ENCODE measurements around the gene DHRS4.

The DHRS4 gene

DNA sequence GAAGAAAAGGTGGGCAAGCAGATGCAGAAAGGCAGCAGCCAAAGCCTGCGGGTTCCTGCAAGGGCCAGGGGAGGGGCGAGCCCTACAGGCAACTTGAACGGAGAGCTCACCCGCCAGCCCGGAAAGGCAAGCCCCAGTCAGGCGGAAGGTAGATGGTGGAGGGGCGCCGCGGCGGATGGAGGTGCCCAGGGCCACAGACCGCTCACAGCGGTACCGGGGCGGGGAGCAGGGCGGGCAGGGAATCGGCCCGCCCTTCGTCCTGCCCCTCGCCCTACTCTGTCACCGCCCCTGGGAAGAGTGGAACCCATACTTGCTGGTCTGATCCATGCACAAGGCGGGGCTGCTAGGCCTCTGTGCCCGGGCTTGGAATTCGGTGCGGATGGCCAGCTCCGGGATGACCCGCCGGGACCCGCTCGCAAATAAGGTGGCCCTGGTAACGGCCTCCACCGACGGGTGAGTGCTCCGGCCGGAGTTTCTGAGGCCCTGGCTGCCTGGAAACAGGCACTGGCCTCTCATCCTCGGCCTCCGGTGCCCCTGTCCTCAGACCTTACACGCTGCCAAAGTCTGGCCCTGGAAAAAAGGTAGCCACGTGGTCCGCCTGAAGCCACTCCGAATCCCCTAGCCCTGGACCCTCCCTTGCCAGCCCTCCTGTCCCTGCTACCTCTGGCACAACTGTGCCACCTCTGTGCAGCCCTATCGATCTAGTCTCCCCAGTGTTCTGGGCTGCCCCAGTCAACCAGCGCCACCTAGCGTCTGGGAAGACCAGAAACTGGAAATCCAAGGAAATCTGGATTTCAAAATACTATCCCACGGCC lies at the start of gene DHRS4:
Gene DHRS4, plus strand, starts transcription at position 307 of the 815 bp plus-strand sequence. Its CDS starts 19 bp downstream, at position 326.
- peak; percentile 78 for DNase-seq

DNA sequence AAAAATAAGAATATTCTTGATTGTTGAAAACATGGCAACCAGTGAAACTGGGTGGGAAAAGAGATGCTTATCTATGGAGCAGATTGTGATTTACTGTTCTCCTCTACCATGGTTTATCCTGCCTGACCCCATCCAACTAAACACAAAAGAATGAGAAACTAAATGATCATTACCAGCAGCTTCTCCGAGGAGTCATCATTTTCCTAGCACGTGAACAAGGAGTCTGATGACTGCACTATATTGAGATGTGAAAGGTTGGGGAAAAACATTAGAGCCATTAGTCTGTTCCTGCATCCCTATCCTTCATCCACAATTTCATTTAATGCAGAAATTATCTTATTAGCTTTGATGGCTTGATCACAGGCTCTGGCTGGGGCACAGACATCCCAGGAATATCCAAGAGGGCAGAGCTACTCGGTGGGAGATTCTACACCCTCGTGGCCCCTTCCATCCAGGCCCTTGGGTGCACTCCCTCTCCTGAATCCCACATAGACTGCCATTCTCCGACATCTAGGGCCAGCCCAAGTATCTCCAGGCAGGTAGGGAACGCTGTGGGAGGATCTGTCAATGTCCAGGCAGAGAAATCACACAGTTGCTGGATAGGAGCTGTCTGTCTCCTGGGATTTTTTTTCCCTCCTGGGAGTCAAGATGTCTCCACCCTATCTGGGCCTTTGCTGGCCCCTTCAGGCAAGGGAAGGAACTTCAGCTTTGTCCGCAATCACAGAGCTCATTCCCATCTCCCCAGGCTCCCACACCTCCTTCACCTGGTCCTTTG lies 43.3 kb upstream of the DHRS4 start:
- DNase-seq = no peak

DNA sequence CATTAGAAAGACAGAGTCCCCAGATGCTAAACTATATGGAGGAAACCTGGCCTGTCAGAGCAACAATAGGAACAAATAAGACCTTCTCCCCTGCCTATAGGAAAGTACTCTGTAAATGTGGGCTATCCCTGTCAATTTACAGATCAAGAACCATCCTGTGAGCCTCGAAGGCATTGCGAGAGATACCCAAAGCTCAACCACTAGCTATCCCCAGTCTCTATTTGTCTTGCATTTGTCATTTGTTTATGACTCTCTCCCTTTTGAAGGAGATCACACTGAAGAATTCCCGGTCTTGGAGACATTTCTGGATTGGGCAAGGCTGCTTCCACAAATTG lies 42.7 kb upstream of the DHRS4 start:
- DNase-seq = no peak

DNA sequence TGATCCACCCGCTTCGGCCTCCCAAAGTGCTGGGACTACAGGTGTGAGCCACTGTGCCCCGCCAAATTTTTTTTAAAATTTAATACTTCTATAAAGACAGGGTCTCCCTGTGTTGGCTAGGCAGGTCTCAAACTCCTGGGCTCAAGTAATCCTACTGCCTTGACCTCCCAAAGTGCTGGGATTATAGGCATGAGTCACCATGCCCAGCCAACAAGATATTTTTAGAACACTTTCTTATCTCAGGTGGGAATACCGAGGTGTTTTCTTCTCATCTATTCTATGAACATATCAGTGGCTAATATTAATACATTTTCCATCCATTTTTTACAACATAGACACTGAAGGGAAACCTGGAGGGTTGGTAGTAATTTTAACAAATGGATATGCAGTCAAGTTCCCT lies 38.0 kb upstream of the DHRS4 start:
- DNase-seq = no peak

DNA sequence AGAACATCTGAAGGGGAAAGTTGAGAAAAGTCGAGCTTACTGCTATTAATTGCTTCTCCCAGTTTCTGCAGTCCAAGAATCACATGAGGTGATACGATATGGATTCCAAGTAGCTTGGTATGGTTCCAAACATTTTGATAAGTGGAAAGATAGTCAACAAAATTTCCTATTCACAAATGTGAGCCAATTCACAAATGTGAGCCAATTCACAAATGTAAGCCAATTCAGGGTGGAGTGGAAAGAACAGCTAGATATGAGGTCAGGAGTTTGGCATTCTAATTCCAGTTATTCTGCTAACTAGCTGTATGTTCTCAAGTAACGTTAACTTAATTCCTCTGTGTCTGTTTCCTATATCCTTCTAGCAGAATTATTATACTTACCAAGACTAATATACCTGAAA lies 37.6 kb upstream of the DHRS4 start:
- no peak for DNase-seq

DNA sequence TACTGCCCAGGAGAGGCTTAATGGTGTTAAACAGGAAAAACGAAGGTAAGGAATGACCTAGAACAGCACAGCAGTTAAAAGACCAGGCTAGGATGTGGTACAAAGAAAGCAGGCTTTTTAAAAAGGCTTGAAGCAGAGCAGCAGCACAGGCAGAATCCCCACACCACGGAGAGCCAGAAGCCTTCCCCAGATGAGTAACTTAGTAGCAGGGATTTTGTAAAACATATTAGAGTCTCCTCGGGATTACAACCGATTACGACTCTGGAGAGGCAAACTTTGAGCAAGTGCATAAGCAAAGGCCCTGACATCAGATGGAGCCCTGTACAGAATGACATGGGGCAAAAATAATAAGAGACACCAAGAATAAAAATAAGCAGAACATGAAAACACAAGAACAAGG lies 37.1 kb upstream of the DHRS4 start:
- no peak for DNase-seq

DNA sequence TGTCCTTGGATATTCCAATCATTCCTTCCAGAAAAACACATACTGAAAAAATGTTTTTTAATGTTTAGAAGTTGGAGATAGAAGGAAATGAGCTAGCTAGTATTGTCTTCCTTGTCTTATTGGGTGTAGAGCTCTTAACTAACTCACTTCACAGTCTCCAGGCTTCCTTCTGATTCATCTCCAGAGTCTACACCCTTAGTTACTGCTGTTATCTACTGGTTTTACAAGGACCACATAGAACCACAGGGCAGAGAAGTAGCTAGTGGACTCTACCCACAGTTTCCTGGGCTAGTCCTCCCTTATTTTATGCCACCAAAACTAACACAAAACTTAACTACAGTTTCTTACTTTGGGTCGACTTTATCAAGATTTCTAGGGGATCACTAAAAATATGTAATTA lies 31.0 kb upstream of the DHRS4 start:
- DNase-seq = no peak

DNA sequence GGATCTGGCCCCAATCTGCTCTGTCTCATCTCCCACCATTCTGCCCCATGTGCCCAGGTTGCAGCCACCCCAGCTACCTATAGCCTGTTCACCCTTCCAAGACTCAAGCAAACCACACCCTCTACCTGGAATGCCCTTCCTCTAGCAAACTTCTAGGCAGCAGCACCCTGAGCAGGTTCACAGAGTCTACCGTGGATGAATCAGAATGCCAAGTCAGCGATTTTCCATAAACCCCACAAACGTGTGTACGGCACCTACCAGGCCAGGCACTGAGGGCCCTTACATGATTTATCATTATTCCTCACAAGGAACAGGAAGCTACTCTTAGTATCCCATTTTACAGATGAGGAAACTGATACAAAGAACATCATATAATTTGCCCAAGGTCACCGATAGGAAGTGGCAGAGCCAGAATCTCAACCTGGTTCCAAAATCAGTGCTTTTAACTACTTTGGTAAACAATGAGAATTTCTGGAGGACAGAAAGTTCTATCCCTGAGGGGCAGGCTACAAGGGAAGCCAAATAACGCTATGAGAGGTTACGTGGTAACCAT lies 28.0 kb upstream of the DHRS4 start:
- no peak for DNase-seq

DNA sequence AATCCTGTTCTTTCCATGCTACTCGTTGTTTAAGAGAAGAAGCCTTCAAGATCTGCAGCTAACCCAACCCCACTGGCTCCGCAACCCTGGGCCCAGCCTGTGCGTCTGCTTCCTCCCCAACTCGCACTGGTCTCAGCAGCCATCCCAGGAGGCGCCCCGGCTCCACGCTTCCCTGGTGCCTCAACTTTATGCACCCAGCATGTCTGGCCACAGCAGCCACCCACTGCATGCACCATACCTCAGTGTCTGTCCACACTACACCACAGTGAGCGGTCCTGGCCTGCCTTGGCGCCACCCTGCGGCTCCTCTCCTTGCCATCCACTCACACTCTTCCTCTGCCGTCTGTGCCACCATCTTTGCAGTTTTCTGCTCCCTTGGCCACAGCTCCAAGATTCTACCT lies 27.0 kb upstream of the DHRS4 start:
- no peak for DNase-seq

DNA sequence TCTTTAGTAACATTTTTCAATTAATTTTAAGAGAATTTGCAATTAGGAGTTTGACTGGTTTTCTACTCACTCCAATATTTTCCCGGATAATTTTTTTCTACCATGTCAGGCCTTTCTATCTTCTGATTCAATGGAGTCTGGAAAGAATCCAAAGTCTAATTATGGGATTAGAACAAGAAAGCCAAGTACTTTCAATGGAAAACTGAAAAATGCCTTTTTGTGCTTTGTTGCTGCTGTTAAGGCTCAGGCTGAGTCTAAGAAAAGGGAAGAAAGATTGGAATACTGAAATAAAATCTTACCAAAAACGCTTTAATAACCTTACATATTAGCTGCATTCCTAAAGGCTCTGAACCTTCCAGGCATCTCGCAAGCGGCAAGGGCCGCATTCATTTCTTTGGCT lies 24.4 kb upstream of the DHRS4 start:
- DNase-seq = no peak

DNA sequence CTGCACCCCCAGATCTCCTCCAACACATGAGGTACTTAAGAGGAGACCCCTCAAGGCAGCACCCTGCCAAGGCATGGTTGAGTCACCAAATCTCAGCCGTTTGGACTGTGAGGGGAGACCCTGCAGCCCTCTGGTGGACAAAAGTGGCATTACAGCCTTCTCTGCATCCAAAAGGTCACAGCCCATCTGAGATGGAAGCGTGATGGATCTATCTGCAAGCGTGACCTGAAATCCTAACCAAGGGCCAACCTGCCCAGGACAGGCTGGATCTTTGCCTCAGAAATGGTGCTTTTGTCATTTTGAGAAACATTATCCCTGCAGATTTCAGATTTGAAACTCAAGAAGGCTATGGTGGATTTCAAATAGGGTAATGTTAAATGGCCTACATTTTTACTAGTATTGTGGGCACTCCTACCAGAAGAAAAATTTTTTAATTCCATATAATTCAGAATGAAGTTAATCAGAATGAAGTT lies 23.7 kb upstream of the DHRS4 start:
- peak; percentile 81 for DNase-seq

DNA sequence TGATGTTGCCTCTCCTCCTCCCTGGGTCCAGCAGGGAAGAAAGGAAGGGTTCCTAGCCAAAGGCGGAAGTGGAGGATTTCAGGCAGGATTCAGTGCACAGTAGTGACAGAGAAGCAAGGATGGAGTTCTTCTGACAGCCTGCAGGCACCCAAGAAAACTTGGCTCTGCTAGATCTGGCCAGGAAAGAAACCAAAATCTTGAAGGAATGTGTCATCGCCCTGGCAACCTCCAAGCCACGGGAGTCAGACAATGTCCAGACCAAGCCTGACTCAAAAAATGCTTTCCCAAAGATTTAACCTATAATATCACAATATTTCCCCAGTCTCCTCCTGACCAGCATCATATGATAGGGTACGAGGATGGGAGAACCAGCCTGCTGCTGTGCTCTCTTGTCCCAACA lies 22.8 kb upstream of the DHRS4 start:
- DNase-seq = no peak

DNA sequence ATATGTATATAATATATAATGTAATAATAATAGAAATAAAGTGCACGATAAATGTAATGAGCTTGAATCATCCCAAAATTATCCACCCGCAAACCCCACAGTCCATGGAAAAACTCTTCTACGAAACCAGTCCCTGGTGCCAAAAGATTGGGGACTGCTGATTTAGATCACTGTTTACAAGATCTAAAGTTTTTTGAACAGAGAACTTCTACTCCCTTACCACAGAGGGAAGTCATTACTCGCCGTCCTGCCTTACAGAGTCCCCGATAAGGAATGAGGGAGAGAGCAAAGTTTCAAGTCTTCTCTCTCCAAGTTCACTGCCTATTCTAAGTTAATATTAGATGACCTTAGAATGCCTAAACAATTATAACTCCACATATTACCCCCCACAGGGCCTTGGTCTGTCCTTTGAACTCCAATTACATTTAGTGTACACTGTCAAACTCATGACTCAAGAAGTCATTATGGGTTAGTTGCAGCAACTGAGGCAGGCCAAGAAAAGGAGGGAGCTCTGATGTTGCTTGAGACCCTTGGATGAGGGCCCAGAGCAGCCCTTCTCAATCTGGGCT lies 21.8 kb upstream of the DHRS4 start:
- DNase-seq = no peak

DNA sequence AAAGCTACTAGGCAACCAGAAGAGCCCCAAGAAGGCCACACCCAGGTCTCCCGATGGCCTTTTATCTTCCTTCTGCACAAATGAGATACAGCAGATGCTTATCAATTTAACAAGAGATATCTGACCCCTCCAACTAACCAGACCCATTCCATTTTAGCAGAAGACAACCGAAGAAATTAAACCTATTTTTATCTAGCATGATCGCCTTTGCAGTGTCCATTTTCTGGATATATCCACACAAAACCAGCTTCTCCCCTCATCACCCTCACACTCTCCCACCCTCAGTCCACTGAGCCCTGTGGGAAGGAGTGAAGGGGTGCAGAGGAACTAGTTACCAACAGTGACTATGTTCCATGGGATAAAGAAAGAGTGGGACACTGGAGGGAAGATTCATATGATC lies 20.9 kb upstream of the DHRS4 start:
- DNase-seq = no peak

DNA sequence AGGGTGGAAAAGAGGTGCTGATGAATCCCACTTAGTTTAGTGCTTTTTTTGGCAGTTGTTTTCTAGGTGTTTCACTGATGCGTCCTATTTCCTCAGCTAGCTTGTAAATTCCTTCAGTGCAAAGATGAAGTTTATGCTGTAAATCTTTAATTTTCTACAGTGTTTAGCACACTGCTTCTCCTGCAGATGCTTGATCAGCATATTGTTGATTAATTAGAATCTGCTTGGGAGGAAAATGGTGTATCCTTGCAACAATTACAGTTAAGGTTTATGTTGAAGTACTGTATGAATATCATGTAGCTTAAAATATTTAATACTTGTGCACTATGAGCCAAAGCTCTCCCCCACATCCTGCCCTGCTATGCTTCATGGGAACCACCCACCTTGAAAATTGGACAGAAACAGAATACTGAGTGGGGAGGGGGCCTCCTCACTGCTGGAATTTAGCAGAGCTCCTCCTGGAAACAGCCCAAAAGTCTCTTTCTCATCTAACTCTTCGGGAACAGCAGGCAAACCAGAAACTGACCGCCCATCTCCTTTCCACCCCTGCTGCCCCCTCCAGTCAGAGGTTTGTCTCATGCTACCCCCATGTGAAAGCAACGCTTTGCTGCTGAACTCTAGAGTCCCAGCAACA lies 20.3 kb upstream of the DHRS4 start:
- no peak for DNase-seq

DNA sequence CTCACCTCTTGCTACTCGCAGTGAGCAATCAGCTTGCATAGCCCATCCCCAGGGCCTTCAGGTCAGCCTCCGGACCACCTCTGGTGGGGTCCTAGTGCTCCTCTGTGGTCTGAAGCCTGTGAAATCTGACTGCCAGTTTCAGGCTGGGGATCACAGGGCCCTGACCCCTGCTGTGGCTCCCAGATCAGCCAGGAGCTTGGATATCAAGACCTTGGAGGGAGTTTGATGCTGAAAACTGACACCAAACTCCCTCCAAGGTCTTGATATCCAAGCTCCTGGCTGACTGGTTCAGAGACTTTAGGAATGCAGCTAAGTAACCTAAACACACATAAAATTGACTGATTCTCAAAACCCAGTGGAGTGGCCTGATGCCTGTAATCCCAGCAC lies 19.8 kb upstream of the DHRS4 start:
- no peak for DNase-seq

DNA sequence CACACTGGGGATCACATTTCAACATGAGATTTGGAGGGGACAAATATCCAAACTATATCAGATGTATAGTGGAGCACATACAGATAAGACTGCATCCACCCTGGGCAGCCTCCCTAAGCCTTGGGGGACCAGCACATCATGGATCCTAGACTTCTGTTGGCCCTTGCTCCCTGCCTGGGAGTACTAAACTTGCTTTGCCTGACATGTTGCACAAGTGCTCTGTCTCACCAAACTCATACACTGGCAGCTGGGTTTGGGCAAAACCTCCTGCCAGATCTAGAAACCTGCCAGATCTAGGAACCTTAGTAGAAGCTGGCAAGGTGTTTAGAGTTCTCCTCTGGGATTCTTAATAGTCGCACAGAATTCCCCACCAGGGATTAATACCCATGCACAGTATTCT lies 18.4 kb upstream of the DHRS4 start:
- DNase-seq = no peak

DNA sequence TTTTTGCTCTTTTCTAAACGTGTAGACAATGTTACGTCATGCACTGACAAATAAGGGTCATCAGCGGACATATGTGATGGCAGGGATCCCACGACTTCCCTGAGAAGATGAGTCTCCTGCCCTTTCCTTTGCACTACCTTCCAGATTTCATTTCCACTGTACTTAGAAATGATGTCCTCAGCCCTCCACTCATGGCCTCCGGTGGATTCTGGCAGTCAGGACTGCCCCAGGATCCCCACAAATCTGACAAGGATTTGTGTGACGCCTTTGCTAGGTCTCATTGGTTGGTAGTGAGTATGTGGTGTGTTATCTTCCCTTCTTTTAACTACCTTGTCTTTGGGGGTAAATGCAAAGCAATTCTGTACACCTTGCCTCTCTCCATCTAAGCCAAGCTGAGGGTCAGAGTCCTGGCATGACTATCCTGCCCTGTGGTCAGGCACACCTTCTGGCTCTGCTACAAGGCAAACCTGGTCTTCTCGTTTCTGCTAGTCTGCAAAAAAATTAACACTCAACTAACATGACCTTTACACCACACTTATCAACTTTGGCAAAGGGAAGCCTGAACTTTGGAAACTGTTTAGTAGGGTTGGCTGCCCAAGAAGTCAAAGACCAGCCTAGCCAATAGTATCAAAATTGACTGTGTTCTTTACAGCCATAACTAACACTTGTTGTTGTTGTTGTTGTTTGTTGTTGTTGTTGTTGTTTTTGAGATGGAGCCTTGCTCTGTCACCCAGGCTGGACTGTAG lies 17.3 kb upstream of the DHRS4 start:
- no peak for DNase-seq

DNA sequence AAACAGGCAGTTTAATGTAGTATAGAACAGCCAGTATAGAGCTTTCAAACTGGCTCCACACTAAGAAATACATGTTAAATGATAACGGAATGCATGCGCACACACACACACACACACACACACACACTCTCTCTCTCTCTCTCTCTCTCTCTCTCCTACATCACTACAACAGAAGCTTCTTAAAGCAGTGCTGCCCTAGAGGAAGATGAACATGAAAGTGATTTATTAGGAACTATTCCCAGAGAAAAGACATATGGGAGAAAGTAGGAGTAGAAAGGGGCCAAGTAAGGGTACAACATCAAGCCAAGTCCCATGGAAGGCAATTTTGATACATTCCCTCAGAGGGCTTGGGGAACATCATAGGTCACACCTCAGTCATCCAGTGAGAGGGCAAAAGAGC lies 16.4 kb upstream of the DHRS4 start:
- DNase-seq = no peak

DNA sequence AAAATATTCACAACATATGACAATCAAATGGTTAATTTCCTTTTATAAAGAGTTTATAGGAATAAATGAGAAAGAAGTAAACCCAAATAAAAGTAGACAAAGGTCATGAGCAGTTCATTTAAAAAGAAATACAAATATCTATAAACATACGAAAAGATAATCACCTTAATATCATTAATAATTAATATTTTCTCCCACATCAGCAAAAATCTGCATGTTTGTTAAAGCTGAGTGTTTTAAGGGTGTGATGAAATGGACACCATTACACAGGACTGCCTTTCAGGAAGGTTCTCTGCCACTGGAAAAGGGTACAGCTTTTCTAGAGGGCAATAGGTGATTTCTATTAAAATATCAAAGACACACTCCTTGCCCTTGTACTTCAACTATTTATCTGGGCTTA lies 14.7 kb upstream of the DHRS4 start:
- no peak for DNase-seq

DNA sequence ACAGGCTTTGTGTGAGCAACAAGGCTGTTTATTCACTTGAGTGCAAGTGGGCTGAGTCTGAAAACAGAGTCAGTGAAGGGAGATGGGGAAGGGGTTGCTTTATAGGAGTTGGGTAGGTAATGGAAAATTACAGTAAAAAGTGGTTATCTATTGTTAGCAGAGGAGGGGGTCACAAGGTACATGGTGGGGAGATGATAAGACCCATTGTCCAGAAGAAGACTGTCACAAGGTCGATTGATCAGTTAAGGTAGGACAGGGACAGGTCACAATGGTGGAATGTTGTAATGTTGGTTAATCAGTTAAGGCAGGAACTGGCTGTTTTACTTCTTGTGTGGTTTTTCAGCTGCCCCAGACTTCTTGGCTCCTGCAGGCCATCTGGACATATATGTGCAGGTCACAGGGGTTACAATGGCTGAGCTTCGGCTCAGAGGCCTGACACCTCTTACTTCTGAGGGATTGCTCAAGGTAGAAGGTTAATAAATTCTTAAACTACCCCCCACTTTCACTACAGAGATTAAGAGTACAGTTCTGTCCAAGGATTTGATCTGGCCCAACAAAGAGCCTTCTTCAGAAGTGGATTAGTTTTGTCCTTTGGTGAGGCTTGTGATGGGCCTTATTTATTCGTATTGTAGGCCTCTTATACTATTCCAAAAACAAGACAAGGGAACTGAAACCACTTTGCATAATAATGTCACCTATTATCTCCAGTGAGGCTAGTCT lies 13.8 kb upstream of the DHRS4 start:
- DNase-seq = no peak

DNA sequence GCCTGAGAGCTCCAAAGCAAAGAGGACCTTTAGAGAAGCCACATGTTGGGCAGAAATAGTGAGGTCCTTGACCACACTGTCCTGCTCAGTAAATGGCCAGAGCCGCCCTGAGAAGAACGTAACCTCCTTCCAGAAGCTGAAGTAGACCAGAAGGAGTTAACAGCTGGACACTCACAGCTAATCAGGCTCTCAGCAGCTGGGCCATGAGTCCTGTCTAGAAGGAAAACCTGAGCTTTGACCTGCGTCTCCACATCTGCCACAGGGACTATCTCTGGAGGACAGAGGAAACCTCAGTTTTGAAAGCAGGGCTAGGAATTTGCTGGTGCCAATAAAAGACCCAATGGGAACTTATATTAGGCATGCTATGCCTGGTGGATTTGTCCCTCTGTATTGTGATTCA lies 12.3 kb upstream of the DHRS4 start:
- DNase-seq = no peak
